Measurements from ENCODE around the gene IL13.
"Not testable (repeated sequence)": the region's sequence is repeated elsewhere in the genome, so short reads cannot be mapped to it uniquely, and the experiment has no call there.

IL13 gene

GRCh38 chr5:132688536-132689339 is 30.8 kb downstream of the IL13 start:
- no peak for DNase-seq (ENCODE audit: extremely low read depth in 1 of 2, low read depth in 1 of 2)

- no peak for DNase-seq (ENCODE audit: extremely low read depth in 1 of 2, low read depth in 1 of 2)
Measured at GRCh38 chr5:132689513-132689912, 31.5 kb downstream of the IL13 start.

- no peak for DNase-seq (ENCODE audit: extremely low read depth in 1 of 2, low read depth in 1 of 2)
Measured at GRCh38 chr5:132690156-132690555, 32.2 kb downstream of the IL13 start.

GRCh38 chr5:132691755-132692631 is 34.0 kb downstream of the IL13 start:
- not testable (repeated sequence) for DNase-seq (ENCODE audit: extremely low read depth in 1 of 2, low read depth in 1 of 2)

- no peak for DNase-seq (ENCODE audit: extremely low read depth in 1 of 2, low read depth in 1 of 2)
Measured at GRCh38 chr5:132692632-132692967, 34.6 kb downstream of the IL13 start.

GRCh38 chr5:132695956-132696355 is 38.0 kb downstream of the IL13 start:
- DNase-seq (ENCODE audit: extremely low read depth in 1 of 2, low read depth in 1 of 2) = no peak

- no peak for DNase-seq (ENCODE audit: extremely low read depth in 1 of 2, low read depth in 1 of 2)
Measured at GRCh38 chr5:132704875-132705274, 46.9 kb downstream of the IL13 start.

- no peak for DNase-seq (ENCODE audit: extremely low read depth in 1 of 2, low read depth in 1 of 2)
Measured at GRCh38 chr5:132708645-132709044, 50.7 kb downstream of the IL13 start.

Measured in activated CD8-positive, alpha-beta memory T cell treated with anti-CD3 and anti-CD28 coated beads for 1 hour (primary cell).